SK-N-SH (cell line): ENCODE results near the gene PRRG3.

ENCODE experiments used
- ELF1 ChIP-seq: IDR thresholded peaks from 2 replicates; pipeline ENCODE4 v1.4.0; 2012
- RAD21 ChIP-seq: IDR thresholded peaks from 2 replicates; pipeline ENCODE4 v1.6.1; 2012; ENCODE audit warnings: mild to moderate bottlenecking, low read length
- TF ChIP-seq, protein P1 (sequence below): fragments of 200-600 bp; sonication (generic); IDR thresholded peaks from 2 replicates; pipeline ENCODE4 v1.6.1; 2017; ENCODE audit warnings: antibody characterized with exemption, mild to moderate bottlenecking, moderate library complexity
- TF ChIP-seq, protein P2 (sequence below): IDR thresholded peaks from 2 replicates; pipeline ENCODE4; 2012

DNA sequence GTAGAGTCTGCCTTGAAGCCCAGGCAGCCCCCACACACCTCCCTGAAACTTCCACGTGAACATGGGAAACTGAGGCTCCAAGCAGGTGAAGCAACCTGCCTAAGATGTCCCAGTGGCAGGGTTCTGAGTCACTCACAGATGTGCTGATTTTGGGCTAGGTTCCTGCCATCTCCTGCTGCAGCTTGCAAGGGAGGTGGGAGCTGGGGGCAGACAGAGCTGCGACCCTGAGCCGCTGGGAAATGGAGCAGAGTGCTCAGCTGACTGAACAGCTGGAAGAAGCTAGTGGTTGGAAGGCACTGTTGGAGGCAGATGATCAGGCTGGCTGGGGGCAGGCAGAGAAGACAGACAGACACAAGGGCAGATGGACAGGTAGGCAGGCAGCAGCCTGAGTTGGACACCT, 17.0 kb downstream of the PRRG3 start:
- TF ChIP-seq, protein P1, sequence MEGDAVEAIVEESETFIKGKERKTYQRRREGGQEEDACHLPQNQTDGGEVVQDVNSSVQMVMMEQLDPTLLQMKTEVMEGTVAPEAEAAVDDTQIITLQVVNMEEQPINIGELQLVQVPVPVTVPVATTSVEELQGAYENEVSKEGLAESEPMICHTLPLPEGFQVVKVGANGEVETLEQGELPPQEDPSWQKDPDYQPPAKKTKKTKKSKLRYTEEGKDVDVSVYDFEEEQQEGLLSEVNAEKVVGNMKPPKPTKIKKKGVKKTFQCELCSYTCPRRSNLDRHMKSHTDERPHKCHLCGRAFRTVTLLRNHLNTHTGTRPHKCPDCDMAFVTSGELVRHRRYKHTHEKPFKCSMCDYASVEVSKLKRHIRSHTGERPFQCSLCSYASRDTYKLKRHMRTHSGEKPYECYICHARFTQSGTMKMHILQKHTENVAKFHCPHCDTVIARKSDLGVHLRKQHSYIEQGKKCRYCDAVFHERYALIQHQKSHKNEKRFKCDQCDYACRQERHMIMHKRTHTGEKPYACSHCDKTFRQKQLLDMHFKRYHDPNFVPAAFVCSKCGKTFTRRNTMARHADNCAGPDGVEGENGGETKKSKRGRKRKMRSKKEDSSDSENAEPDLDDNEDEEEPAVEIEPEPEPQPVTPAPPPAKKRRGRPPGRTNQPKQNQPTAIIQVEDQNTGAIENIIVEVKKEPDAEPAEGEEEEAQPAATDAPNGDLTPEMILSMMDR = no peak
- TF ChIP-seq RAD21 (no peak), ELF1 (no peak)
- TF ChIP-seq, protein P2, sequence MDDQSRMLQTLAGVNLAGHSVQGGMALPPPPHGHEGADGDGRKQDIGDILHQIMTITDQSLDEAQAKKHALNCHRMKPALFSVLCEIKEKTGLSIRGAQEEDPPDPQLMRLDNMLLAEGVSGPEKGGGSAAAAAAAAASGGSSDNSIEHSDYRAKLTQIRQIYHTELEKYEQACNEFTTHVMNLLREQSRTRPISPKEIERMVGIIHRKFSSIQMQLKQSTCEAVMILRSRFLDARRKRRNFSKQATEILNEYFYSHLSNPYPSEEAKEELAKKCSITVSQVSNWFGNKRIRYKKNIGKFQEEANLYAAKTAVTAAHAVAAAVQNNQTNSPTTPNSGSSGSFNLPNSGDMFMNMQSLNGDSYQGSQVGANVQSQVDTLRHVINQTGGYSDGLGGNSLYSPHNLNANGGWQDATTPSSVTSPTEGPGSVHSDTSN = no peak
